Upper lobe of left lung (tissue), 6 donors: Measurements from ENCODE around the gene KRT80. TPM values are rescaled to one million over a fixed set of nuclear protein-coding genes. Genes with fewer than 3 reads are reported as not detected.

ENCODE experiments used
- ATAC-seq, 2 donors: fragments of 200-7000 bp; cut with Tn5 transposase; one replicate each; pipeline ENCODE4 v1.9.1; 2022; ENCODE audit warnings: mild to moderate bottlenecking in 2 of 2, moderate library complexity in 2 of 2; ENCODE audit not compliant: low FRiP score in 2 of 2
- DNase-seq, 2 donors: peaks; one replicate each; pipeline ENCODE4 v3.0.0-alpha.2; 2019 to 2020
- H3K27ac ChIP-seq, 4 donors: fragments of 200-600 bp; sonication (generic); one replicate each; pipeline ENCODE4 v1.5.1; 2016 to 2019
- H3K27me3 ChIP-seq, 4 donors: fragments of 200-600 bp; sonication (generic); one replicate each; pipeline ENCODE4 v1.5.1; 2017 to 2019
- H3K36me3 ChIP-seq, 4 donors: fragments of 200-600 bp; sonication (generic); one replicate each; pipeline ENCODE4 v1.5.1; 2016 to 2019
- H3K4me1 ChIP-seq, 4 donors: fragments of 200-600 bp; sonication (generic); one replicate each; pipeline ENCODE4 v1.5.1; 2018 to 2019
- H3K4me3 ChIP-seq, 4 donors: fragments of 200-600 bp; sonication (generic); one replicate each; pipeline ENCODE4 v1.5.1; 2017 to 2019; ENCODE audit warnings: mild to moderate bottlenecking in 2 of 4, moderate library complexity in 1 of 4
- H3K9me3 ChIP-seq, 4 donors: fragments of 200-600 bp; sonication (generic); one replicate each; pipeline ENCODE4 v1.5.1; 2018 to 2019
- EP300 ChIP-seq, 4 donors: sonication (generic); formaldehyde crosslinking; IDR thresholded peaks; one replicate each; pipeline ENCODE4 v1.5.1; 2017; ENCODE audit warnings: antibody characterized with exemption in 4 of 4, control low read depth in 2 of 4
- POLR2A ChIP-seq, 4 donors: fragments of 450-650 bp; IDR thresholded peaks; one replicate each; pipeline ENCODE4 v1.5.1; 2016 to 2017; ENCODE audit warnings: antibody characterized with exemption in 4 of 4, mild to moderate bottlenecking in 2 of 4
- POLR2AphosphoS5 ChIP-seq, 2 donors: sonication (generic); formaldehyde crosslinking; IDR thresholded peaks; one replicate each; pipeline ENCODE4 v1.5.1; 2017; ENCODE audit warnings: antibody characterized with exemption in 2 of 2
- WGBS, 2 donors: methylation state at CpG; one replicate each; pipeline ENCODE4 v1.1.5; 2017 to 2018; 5-methylcytosine and 5-hydroxymethylcytosine counted together
- total RNA-seq, 6 donors: library from RNA; depleted of rRNA in 4 of 6; stranded (reverse); fragments of >200 nt in 4 of 6; gene quantifications; one replicate each; pipeline versions ENCODE4 v1.1.0 to v1.2.1, GENCODE V29; 2016 to 2021
- TF ChIP-seq, protein P1 (sequence below), 6 experiments: fragments of 450-650 bp in 4 of 6; fragments of 200-600 bp in 2 of 6; sonication (generic) in 2 of 6; IDR thresholded peaks; one replicate each; pipeline ENCODE4 v1.5.1; 2016 to 2019; ENCODE audit warnings: antibody characterized with exemption in 6 of 6
- donor health status: DM: no; HTN: no; CAD: no; lungs with moderate emphysema.
- donor health status: DM: no; HTN: yes; CAD: no; lungs with severe emphysema.

Gene KRT80
- total RNA-seq, 6 donors from 2014 or later = 2.1 to 15.2 (median 6.6) TPM

DNA sequence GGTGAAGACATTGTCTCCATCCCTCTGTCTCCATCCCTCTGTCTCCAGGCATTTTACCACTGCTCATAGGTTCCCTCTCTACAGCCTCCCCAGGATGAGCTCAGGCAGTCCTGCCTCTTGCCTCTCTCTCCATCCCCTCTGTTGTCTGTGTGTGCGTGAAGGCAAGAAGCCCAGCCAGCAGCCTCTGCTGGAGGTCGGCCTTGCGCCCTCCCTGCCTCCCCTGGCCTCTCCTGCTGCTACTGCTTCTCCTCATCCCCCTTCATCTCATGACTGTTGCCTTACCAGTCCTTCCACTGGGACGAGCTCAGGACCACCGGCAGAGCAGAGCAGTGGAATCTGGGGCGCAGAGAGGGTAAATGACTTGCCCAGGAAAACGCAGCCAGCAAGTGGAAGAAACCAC is 3.2 kb downstream of the KRT80 start:
- ATAC-seq (no peak), DNase-seq (no peak)
- H3K27ac ChIP-seq = no peak overlapping the region
- H3K4me1 ChIP-seq = peaks cover 36 to 66% (median 55%) of the 10 kb centered on the region in 4 donors
- no peaks in the 10 kb centered on the region for H3K27me3 ChIP-seq
- TF ChIP-seq POLR2AphosphoS5 (IDR thresholded peaks at IDR 0.05) (no peak), POLR2A (IDR thresholded peaks at IDR 0.05) (no peak), EP300 (IDR thresholded peaks at IDR 0.05) (no peak)
- TF ChIP-seq, protein P1, sequence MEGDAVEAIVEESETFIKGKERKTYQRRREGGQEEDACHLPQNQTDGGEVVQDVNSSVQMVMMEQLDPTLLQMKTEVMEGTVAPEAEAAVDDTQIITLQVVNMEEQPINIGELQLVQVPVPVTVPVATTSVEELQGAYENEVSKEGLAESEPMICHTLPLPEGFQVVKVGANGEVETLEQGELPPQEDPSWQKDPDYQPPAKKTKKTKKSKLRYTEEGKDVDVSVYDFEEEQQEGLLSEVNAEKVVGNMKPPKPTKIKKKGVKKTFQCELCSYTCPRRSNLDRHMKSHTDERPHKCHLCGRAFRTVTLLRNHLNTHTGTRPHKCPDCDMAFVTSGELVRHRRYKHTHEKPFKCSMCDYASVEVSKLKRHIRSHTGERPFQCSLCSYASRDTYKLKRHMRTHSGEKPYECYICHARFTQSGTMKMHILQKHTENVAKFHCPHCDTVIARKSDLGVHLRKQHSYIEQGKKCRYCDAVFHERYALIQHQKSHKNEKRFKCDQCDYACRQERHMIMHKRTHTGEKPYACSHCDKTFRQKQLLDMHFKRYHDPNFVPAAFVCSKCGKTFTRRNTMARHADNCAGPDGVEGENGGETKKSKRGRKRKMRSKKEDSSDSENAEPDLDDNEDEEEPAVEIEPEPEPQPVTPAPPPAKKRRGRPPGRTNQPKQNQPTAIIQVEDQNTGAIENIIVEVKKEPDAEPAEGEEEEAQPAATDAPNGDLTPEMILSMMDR (IDR thresholded peaks at IDR 0.05) = no peak
- no peak overlapping the region for H3K4me3 ChIP-seq
- H3K36me3 ChIP-seq = no peaks in the 10 kb centered on the region
- 89 to 98% methylated on average over 4 to 7 of the region's 7 CpGs for WGBS, 2 donors
- H3K9me3 ChIP-seq = no peaks in the 10 kb centered on the region

DNA sequence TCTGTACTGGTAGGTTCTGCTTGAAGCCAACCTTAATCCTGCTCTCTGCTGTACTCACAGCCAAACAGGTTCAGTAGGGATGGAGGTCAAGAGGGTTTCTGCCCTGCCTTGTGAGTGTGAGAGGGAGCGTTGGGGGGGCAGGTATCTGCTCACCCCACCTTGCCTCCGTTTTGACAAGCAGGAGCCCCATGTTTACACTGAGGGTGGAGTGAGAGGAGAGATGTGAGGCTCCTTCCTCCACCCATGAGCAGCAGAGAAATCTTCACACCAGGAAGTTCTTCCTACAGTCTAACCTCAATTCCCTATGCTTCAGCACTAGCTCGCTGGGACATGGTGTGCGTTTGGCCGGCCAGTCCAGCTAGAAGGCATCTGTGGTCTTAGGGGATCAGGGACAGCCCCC is 4.2 kb downstream of the KRT80 start:
- no peak for DNase-seq
- Histone ChIP-seq H3K27me3 (no peaks in the 10 kb centered on the region), H3K4me1 (peaks cover 26 to 66% (median 50%) of the 10 kb centered on the region in 4 donors), H3K27ac (no peak overlapping the region), H3K36me3 (no peaks in the 10 kb centered on the region), H3K9me3 (no peaks in the 10 kb centered on the region), H3K4me3 (no peak overlapping the region)
- TF ChIP-seq, protein P1 (IDR thresholded peaks at IDR 0.05) = no peak
- no peak for TF ChIP-seq POLR2AphosphoS5 (IDR thresholded peaks at IDR 0.05)
- WGBS, 2 donors = 83 to 94% methylated on average over 5 of the region's 5 CpGs
- no peak for ATAC-seq

DNA sequence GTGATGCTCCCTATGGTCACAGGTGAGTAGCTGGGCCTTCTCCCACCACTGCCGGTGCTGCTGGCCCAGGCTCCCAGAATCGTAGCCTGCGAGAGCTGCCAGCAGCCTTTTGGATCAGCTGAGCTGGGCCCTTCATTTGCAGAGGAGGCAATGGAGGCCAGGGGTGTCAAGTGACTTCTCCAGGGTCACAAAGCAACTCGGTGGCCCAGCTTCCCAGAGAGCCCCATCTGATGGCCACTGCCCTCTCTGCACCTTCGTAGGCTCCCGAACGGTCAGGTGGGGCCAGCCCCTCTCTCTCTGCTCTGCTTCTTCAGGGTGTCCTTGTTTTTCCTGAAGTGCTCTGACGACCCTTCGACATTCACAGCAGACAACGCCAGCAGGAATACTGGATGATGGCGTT is 4.6 kb downstream of the KRT80 start:
- peak overlapping the region in 1 of 4 donors; percentile 61 for H3K27ac ChIP-seq
- 94% methylated on average over 7 to 9 of the region's 11 CpGs for WGBS, 2 donors
- no peak for DNase-seq

DNA sequence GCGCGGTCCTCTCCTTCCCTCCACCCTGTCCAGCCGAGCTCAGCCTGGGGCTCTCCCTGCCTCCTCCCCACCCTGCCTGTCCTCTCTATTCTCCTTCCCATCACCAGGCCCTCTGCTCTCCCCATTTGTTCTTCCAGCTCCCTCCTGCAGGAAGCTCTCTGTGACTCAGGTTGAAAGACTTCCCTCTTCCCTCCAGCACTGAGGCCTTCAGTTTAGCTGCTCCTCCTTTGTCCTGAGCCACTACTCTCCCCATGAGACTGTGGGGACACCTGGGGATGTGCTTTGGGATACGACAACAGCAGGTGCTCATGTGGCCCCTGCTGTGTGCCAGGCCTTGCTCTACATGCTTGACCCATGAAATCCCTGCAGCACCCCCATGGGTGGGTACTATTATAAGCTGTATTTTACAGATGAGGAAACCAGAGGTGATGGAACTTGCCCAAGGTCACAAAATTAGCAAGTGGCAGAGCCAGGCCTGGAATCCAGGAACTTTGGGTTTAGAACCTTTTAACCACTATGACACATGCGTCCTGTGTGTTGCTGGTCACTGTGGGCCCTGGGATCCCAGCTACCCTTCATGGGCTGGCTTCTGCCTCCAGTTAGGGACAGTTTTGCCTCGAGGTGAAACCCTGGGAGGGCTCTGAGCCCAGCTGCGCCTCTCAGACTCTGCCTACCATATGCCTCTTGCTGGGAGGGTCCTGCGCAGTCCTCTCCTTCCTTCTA is 5.5 kb downstream of the KRT80 start:
- Histone ChIP-seq H3K27ac (peak overlapping the region in 1 of 4 donors; percentile 61), H3K36me3 (no peaks in the 10 kb centered on the region), H3K27me3 (no peaks in the 10 kb centered on the region), H3K4me1 (peaks cover 12 to 55% (median 37%) of the 10 kb centered on the region in 4 donors), H3K4me3 (no peak overlapping the region), H3K9me3 (no peaks in the 10 kb centered on the region)
- WGBS, 2 donors = 78% methylated on average over 8 of the region's 8 CpGs
- ATAC-seq (peak in 1 of 2 donors; percentile 6), DNase-seq (no peak)
- TF ChIP-seq POLR2AphosphoS5 (IDR thresholded peaks at IDR 0.05) (no peak), POLR2A (IDR thresholded peaks at IDR 0.05) (no peak), EP300 (IDR thresholded peaks at IDR 0.05) (no peak)
- TF ChIP-seq, protein P1 (IDR thresholded peaks at IDR 0.05) = no peak

More for the DNA sequence above, 4.6 kb downstream of the KRT80 start:
- H3K36me3 ChIP-seq = no peaks in the 10 kb centered on the region
- peaks cover 22 to 64% (median 46%) of the 10 kb centered on the region in 4 donors for H3K4me1 ChIP-seq
- H3K27me3 ChIP-seq = no peaks in the 10 kb centered on the region
- no peaks in the 10 kb centered on the region for H3K9me3 ChIP-seq
- TF ChIP-seq EP300 (IDR thresholded peaks at IDR 0.05) = no peak
- TF ChIP-seq POLR2A (IDR thresholded peaks at IDR 0.05) = no peak
- TF ChIP-seq POLR2AphosphoS5 (IDR thresholded peaks at IDR 0.05) = no peak
- TF ChIP-seq, protein P1 (IDR thresholded peaks at IDR 0.05) = no peak
- H3K4me3 ChIP-seq = no peak overlapping the region
- no peak for ATAC-seq
